GM23338 (cell line): ENCODE results near the gene APCDD1L. TPM values are rescaled to one million over a fixed set of nuclear protein-coding genes. Genes with fewer than 3 reads are reported as not detected.

Experiments used
- ATAC-seq: fragments of 200-7000 bp; cut with Tn5 transposase; 3 replicates; pipeline ENCODE4 v1.9.1; 2020
- DNase-seq: peaks from one replicate; pipeline ENCODE4 v3.0.0-alpha.2; 2015; ENCODE audit warnings: low spot score
- H2AFZ ChIP-seq: fragments of 200-600 bp; sonication (generic); 2 replicates; pipeline ENCODE4 v1.8.0; 2016; ENCODE audit warnings: antibody characterized with exemption, mild to moderate bottlenecking, moderate library complexity
- H3F3A ChIP-seq: fragments of 200-600 bp; sonication (generic); replicated peaks from 2 replicates; pipeline ENCODE4 v1.8.0; 2017; ENCODE audit warnings: antibody characterized with exemption, mixed run types, low read depth
- H3K27ac ChIP-seq: fragments of 200-600 bp; sonication (generic); 2 replicates; pipeline ENCODE4 v1.6.1; 2016; ENCODE audit warnings: low read depth
- H3K27me3 ChIP-seq: fragments of 200-600 bp; sonication (generic); 2 replicates; pipeline ENCODE4 v1.8.0; 2016; ENCODE audit warnings: mild to moderate bottlenecking, mixed run types, moderate library complexity; ENCODE audit not compliant: insufficient read depth
- H3K36me3 ChIP-seq: fragments of 200-600 bp; sonication (generic); 2 replicates; pipeline ENCODE4 v1.8.0; 2016; ENCODE audit warnings: mild to moderate bottlenecking; ENCODE audit not compliant: insufficient read depth
- H3K4me1 ChIP-seq: fragments of 200-600 bp; sonication (generic); 2 replicates; pipeline ENCODE4 v1.8.0; 2016; ENCODE audit warnings: mild to moderate bottlenecking, moderate library complexity; ENCODE audit not compliant: insufficient read depth
- H3K4me2 ChIP-seq: fragments of 200-600 bp; sonication (generic); 2 replicates; pipeline ENCODE4 v1.7.1; 2017; ENCODE audit warnings: mixed run types
- H3K4me3 ChIP-seq: fragments of 200-600 bp; sonication (generic); 2 replicates; pipeline ENCODE4 v1.6.1; 2016; ENCODE audit warnings: mixed run types
- H3K79me2 ChIP-seq: fragments of 200-600 bp; sonication (generic); replicated peaks from 2 replicates; pipeline ENCODE4 v1.8.0; 2017; ENCODE audit warnings: mild to moderate bottlenecking; ENCODE audit not compliant: insufficient read depth
- H3K9me2 ChIP-seq: fragments of 200-600 bp; sonication (generic); 2 replicates; pipeline ENCODE4 v1.8.0; 2017; ENCODE audit not compliant: insufficient read depth
- H4K20me1 ChIP-seq: fragments of 200-600 bp; sonication (generic); replicated peaks from 2 replicates; pipeline ENCODE4 v1.8.0; 2017; ENCODE audit warnings: mild to moderate bottlenecking; ENCODE audit not compliant: insufficient read depth
- H3K27ac Mint-ChIP-seq: 2 replicates; pipeline ENCODE4 v1.8.0; 2020; ENCODE audit warnings: inconsistent platforms, mild to moderate bottlenecking, moderate library complexity, mixed read lengths
- H3K27me3 Mint-ChIP-seq: 3 replicates; pipeline ENCODE4 v1.8.0; 2022; ENCODE audit warnings: low read depth, mild to moderate bottlenecking, moderate library complexity, mixed read lengths, inconsistent platforms; ENCODE audit not compliant: insufficient read depth, poor library complexity
- H3K36me3 Mint-ChIP-seq: 3 replicates; pipeline ENCODE4 v1.8.0; 2021; ENCODE audit warnings: low read depth, mild to moderate bottlenecking, inconsistent platforms, moderate library complexity, mixed read lengths
- H3K4me1 Mint-ChIP-seq: 3 replicates; pipeline ENCODE4 v1.8.0; 2020; ENCODE audit warnings: mild to moderate bottlenecking, inconsistent platforms, mixed read lengths
- H3K4me3 Mint-ChIP-seq: 3 replicates; pipeline ENCODE4 v1.8.0; 2021; ENCODE audit warnings: moderate library complexity, mild to moderate bottlenecking, inconsistent platforms, mixed read lengths
- H3K9me3 Mint-ChIP-seq: 3 replicates; pipeline ENCODE4 v1.8.0; 2020; ENCODE audit warnings: moderate library complexity, mild to moderate bottlenecking, inconsistent platforms, mixed read lengths
- CREB1 ChIP-seq: fragments of 250-450 bp; sonication (Bioruptor Pico); IDR thresholded peaks from 2 replicates; pipeline ENCODE4 v1.5.0; 2020; ENCODE audit warnings: low read depth, mild to moderate bottlenecking, moderate library complexity
- EZH2 ChIP-seq: fragments of 200-600 bp; sonication (generic); IDR thresholded peaks from one replicate; pipeline ENCODE4 v1.8.0; 2017; ENCODE audit warnings: antibody characterized with exemption, mild to moderate bottlenecking, low read depth; ENCODE audit not compliant: unreplicated experiment
- EZH2phosphoT487 ChIP-seq: fragments of 200-600 bp; sonication (generic); IDR thresholded peaks from one replicate; pipeline ENCODE4 v1.8.1; 2018; ENCODE audit warnings: antibody characterized with exemption; ENCODE audit not compliant: unreplicated experiment
- NANOG ChIP-seq: IDR thresholded peaks from 2 replicates; pipeline ENCODE4 v1.6.1; 2016; ENCODE audit warnings: antibody characterized with exemption, borderline replicate concordance
- polyA plus RNA-seq: library from polyadenylated mRNA; unstranded; fragments of >200 nt; fragmentation: Nextera tagmentation; extraction: Ambion mirVana; gene quantifications from 2 replicates; pipeline ENCODE4 v1.2.1, GENCODE V29; 2016
- total RNA-seq: library from RNA; depleted of rRNA; stranded (reverse); fragments of >200 nt; shearing (Covaris generic); gene quantifications from 2 replicates; pipeline ENCODE4 v1.2.3, GENCODE V29; 2014
- TF ChIP-seq, protein P1 (sequence below): fragments of 250-450 bp; sonication (Bioruptor Pico); IDR thresholded peaks from 2 replicates; pipeline ENCODE4 v1.5.0; 2020; ENCODE audit warnings: mild to moderate bottlenecking, moderate library complexity
- TF ChIP-seq, protein P2 (sequence below), 2 experiments: fragments of 200-600 bp in 1 of 2; sonication (generic) in 1 of 2; conservative IDR thresholded peaks; 2 replicates each; pipeline versions ENCODE4 v1.5.1 to v1.6.1; 2016 to 2017; ENCODE audit warnings: antibody characterized with exemption in 2 of 2, low read depth in 2 of 2, mild to moderate bottlenecking in 2 of 2, moderate library complexity in 1 of 2

Gene APCDD1L
- total and polyA plus RNA-seq, 2 experiments from 2014 or later, result 1.8 to 4.6 TPM

DNA sequence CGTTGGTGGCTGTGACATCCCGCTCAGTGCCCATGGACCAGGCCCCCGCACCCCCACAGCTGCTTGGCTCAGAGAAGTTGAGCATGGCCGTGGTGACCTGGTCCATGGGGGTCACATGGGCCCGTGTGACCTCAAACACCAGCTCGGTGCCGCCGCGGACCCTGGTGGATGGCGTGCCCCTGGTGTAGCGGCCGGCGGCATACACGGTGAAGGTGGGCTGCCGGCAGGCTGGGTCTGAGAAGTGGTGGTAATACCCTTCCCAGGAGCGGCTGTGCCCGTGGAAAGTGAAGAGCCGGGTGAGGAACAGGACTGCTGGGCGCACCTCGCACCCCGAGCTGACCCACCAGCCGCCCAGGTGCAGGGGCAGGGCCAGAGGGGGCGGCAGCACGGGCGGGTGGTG is 54.1 kb downstream of the APCDD1L start:
- ATAC-seq, result no peak
- Histone ChIP-seq H4K20me1 (no peaks in the 10 kb centered on the region), H3K27ac (no peak overlapping the region), H2AFZ (no peak overlapping the region), H3K4me2 (no peak overlapping the region), H3K4me3 (no peak overlapping the region), H3K27me3 (no peaks in the 10 kb centered on the region), H3K79me2 (no peaks in the 10 kb centered on the region), H3K9me2 (no peaks in the 10 kb centered on the region), H3K4me1 (no peaks in the 10 kb centered on the region), H3K36me3 (no peaks in the 10 kb centered on the region), H3F3A (no peaks in the 10 kb centered on the region)
- TF ChIP-seq EZH2, result no peak
- TF ChIP-seq, protein P1, sequence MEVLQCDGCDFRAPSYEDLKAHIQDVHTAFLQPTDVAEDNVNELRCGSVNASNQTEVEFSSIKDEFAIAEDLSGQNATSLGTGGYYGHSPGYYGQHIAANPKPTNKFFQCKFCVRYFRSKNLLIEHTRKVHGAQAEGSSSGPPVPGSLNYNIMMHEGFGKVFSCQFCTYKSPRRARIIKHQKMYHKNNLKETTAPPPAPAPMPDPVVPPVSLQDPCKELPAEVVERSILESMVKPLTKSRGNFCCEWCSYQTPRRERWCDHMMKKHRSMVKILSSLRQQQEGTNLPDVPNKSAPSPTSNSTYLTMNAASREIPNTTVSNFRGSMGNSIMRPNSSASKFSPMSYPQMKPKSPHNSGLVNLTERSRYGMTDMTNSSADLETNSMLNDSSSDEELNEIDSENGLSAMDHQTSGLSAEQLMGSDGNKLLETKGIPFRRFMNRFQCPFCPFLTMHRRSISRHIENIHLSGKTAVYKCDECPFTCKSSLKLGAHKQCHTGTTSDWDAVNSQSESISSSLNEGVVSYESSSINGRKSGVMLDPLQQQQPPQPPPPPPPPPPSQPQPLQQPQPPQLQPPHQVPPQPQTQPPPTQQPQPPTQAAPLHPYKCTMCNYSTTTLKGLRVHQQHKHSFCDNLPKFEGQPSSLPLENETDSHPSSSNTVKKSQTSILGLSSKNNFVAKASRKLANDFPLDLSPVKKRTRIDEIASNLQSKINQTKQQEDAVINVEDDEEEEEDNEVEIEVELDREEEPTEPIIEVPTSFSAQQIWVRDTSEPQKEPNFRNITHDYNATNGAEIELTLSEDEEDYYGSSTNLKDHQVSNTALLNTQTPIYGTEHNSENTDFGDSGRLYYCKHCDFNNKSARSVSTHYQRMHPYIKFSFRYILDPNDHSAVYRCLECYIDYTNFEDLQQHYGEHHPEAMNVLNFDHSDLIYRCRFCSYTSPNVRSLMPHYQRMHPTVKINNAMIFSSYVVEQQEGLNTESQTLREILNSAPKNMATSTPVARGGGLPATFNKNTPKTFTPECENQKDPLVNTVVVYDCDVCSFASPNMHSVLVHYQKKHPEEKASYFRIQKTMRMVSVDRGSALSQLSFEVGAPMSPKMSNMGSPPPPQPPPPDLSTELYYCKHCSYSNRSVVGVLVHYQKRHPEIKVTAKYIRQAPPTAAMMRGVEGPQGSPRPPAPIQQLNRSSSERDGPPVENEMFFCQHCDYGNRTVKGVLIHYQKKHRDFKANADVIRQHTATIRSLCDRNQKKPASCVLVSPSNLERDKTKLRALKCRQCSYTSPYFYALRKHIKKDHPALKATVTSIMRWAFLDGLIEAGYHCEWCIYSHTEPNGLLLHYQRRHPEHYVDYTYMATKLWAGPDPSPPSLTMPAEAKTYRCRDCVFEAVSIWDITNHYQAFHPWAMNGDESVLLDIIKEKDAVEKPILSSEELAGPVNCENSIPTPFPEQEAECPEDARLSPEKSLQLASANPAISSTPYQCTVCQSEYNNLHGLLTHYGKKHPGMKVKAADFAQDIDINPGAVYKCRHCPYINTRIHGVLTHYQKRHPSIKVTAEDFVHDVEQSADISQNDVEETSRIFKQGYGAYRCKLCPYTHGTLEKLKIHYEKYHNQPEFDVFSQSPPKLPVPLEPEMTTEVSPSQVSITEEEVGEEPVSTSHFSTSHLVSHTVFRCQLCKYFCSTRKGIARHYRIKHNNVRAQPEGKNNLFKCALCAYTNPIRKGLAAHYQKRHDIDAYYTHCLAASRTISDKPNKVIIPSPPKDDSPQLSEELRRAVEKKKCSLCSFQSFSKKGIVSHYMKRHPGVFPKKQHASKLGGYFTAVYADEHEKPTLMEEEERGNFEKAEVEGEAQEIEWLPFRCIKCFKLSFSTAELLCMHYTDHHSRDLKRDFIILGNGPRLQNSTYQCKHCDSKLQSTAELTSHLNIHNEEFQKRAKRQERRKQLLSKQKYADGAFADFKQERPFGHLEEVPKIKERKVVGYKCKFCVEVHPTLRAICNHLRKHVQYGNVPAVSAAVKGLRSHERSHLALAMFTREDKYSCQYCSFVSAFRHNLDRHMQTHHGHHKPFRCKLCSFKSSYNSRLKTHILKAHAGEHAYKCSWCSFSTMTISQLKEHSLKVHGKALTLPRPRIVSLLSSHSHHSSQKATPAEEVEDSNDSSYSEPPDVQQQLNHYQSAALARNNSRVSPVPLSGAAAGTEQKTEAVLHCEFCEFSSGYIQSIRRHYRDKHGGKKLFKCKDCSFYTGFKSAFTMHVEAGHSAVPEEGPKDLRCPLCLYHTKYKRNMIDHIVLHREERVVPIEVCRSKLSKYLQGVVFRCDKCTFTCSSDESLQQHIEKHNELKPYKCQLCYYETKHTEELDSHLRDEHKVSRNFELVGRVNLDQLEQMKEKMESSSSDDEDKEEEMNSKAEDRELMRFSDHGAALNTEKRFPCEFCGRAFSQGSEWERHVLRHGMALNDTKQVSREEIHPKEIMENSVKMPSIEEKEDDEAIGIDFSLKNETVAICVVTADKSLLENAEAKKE (CRISPR knock-in tag), result no peak
- H3K27me3 Mint-ChIP-seq, result peaks cover 25% of the 10 kb centered on the region
- peaks cover 10% of the 10 kb centered on the region; the same call in 2 of the 3 replicates for H3K36me3 Mint-ChIP-seq
- DNase-seq, result no peak
- no peak overlapping the region for H3K27ac Mint-ChIP-seq
- peaks cover 8% of the 10 kb centered on the region; the same call in 1 of the 3 replicates for H3K9me3 Mint-ChIP-seq
- no peak overlapping the region for H3K4me3 Mint-ChIP-seq
- peaks cover 6% of the 10 kb centered on the region for H3K4me1 Mint-ChIP-seq

DNA sequence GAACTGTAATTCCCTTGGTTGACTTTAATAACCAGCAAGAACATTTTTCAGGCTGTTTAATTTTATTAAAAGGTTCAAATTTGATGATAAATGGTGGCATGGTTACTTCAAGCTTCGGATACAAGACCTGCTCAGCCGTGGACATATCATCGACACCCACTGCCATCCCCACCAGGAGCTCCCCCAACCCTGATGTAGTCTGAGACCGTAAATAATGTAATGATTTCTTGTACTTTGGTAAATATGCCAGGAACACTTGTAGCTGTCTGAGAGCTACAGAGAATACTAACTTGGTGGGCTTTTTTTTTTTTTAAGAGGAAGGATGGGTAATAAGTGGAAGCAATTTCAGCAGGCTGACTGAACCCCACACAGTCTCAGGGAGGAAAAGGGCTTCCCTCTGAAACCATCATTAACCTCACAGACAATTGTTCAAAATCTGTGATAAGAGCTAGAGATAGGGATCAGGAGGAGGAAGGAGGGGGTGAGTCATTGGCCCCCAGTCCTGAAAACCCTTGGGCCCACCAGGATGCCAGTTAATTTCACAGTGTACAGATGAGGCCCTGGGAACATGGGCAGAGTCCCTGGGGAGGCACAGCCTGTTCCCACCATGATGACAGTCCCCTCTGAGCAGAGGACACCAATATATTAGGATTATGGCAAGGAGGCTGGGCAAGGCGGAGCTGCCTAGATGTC is 56.0 kb downstream of the APCDD1L start:
- TF ChIP-seq CREB1 (CRISPR knock-in tag) (no peak), EZH2phosphoT487 (no peak), EZH2 (no peak), NANOG (no peak)
- TF ChIP-seq, protein P2, sequence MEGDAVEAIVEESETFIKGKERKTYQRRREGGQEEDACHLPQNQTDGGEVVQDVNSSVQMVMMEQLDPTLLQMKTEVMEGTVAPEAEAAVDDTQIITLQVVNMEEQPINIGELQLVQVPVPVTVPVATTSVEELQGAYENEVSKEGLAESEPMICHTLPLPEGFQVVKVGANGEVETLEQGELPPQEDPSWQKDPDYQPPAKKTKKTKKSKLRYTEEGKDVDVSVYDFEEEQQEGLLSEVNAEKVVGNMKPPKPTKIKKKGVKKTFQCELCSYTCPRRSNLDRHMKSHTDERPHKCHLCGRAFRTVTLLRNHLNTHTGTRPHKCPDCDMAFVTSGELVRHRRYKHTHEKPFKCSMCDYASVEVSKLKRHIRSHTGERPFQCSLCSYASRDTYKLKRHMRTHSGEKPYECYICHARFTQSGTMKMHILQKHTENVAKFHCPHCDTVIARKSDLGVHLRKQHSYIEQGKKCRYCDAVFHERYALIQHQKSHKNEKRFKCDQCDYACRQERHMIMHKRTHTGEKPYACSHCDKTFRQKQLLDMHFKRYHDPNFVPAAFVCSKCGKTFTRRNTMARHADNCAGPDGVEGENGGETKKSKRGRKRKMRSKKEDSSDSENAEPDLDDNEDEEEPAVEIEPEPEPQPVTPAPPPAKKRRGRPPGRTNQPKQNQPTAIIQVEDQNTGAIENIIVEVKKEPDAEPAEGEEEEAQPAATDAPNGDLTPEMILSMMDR (conservative IDR thresholded peaks at IDR 0.05; ENCODE audit: low read depth in 2 of 2), result no peak
- Mint-ChIP-seq H3K27ac (no peak overlapping the region), H3K9me3 (peaks cover 8% of the 10 kb centered on the region; the same call in 1 of the 3 replicates), H3K27me3 (peaks cover 23% of the 10 kb centered on the region), H3K4me3 (no peak overlapping the region), H3K36me3 (peaks cover 10% of the 10 kb centered on the region; the same call in 2 of the 3 replicates), H3K4me1 (peaks cover 10% of the 10 kb centered on the region)
- no peak for ATAC-seq
- no peaks in the 10 kb centered on the region for H3K4me1 ChIP-seq
- H3K9me2 ChIP-seq, result no peaks in the 10 kb centered on the region
- no peaks in the 10 kb centered on the region for H3F3A ChIP-seq
- H3K27me3 ChIP-seq, result no peaks in the 10 kb centered on the region
- H3K27ac ChIP-seq, result no peak overlapping the region
- no peak overlapping the region for H3K4me2 ChIP-seq
- H3K4me3 ChIP-seq, result no peak overlapping the region
- H3K36me3 ChIP-seq, result no peaks in the 10 kb centered on the region
- no peak overlapping the region for H2AFZ ChIP-seq
- H3K79me2 ChIP-seq, result no peaks in the 10 kb centered on the region
- no peak for DNase-seq
- no peaks in the 10 kb centered on the region for H4K20me1 ChIP-seq
